Measurements from ENCODE around the gene LRIT3.

- TF ChIP-seq CTCF (conservative IDR thresholded peaks at IDR 0.05; ENCODE audit: low read depth, low read length), result no peak
- no peak for TF ChIP-seq EZH2 (IDR thresholded peaks at IDR 0.05; ENCODE audit: borderline replicate concordance, low read depth, low read length, poor library complexity, severe bottlenecking)
These were observed 26.0 kb downstream of the LRIT3 start for GRCh38 chr4:109873791-109874514.
